ENCODE results near the gene UGT2B7.
A peak's percentile ranks its signal among the peaks of the same experiment; 100 is the strongest.
"Not testable (repeated sequence)": the region's sequence is repeated elsewhere in the genome, so short reads cannot be mapped to it uniquely, and the experiment has no call there.

The UGT2B7 gene

GRCh38 chr4:69096111-69096656 lies at the start of gene UGT2B7:
TSS of gene UGT2B7 (plus strand) at chr4:69096474. CDS start at chr4:69096521, 47 bp downstream.
- DNase-seq (ENCODE audit: low read depth, low spot score), result no peak

- no peak for DNase-seq (ENCODE audit: low read depth, low spot score)
Measured at GRCh38 chr4:69049860-69050259, 46.4 kb upstream of the UGT2B7 start.

- DNase-seq (ENCODE audit: low read depth, low spot score), result not testable (repeated sequence)
Measured at GRCh38 chr4:69050853-69051575, 45.3 kb upstream of the UGT2B7 start.

DNA sequence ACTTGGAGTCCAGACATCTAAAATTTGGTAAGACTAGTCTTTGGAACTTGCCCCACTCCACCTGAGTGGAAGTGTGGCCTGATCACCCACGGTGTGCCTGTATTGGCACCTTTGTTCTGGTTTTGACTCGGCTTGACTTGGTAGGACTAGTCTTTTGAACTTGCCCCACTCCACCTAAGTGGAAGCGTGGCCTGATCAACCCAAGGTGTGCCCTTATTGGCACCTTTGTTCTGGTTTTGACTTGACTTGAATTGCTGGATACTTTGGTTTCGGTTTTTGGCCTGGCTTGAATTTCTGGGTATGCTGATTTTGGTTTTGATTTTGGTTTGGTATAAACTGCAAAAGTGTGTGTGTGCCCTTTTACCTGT lies 44.7 kb upstream of the UGT2B7 start:
- DNase-seq (ENCODE audit: low read depth, low spot score), result no peak

- DNase-seq (ENCODE audit: low read depth, low spot score), result not testable (repeated sequence)
Measured at GRCh38 chr4:69053309-69053885, 42.9 kb upstream of the UGT2B7 start.

DNA sequence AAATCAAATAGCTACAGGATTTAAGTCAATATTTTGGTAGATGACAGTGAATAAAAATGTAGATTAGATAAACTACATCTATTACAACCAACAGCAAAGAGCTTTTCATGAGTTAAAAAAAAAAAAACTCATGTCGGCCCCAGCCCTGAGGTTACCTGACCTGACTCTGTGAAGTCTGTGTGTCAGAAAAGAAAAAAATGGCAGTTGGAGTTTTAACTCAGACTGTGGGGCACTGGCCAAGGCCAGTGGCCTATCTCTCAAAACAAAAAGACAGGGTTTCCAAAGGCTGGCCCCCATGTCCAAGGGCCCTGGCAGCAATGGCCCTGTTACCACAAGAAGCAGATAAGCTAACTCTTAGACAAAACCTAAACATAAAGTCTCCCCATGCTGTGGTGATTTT lies 42.2 kb upstream of the UGT2B7 start:
- not testable (repeated sequence) for DNase-seq (ENCODE audit: low read depth, low spot score)

- no peak for DNase-seq (ENCODE audit: low read depth, low spot score)
Measured at GRCh38 chr4:69054578-69055200, 41.6 kb upstream of the UGT2B7 start.

GRCh38 chr4:69056150-69056549 lies 40.1 kb upstream of the UGT2B7 start:
- no peak for DNase-seq (ENCODE audit: low read depth, low spot score)

DNA sequence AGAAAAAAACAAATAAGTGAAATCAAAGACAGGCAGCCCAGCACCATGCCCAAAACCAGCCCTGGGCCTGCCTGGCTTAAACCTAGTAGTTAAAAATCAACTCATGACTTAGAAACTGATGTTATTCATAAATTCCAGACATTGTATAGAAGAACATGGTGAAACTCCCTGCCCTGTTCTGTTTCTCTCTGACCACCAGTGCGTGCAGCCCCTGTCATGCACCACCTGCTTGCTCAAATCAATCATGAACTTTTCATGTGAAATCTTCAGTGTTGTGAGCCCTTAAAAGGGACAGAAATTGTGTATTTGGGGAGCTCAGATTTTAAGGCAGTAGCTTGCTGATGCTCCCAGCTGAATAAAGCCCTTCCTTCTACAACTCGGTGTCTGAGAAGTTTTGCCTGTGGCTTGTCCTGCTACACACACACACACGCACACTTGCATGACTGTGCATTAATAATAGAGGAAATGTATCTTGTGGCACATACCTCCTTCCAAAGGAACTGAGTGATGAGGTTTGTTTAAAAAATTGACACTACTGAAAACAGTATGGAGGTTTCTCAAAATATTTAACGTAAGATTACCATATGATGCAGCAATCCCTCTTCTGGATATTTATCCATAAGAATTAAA lies 39.2 kb upstream of the UGT2B7 start:
- no peak for DNase-seq (ENCODE audit: low read depth, low spot score)

DNA sequence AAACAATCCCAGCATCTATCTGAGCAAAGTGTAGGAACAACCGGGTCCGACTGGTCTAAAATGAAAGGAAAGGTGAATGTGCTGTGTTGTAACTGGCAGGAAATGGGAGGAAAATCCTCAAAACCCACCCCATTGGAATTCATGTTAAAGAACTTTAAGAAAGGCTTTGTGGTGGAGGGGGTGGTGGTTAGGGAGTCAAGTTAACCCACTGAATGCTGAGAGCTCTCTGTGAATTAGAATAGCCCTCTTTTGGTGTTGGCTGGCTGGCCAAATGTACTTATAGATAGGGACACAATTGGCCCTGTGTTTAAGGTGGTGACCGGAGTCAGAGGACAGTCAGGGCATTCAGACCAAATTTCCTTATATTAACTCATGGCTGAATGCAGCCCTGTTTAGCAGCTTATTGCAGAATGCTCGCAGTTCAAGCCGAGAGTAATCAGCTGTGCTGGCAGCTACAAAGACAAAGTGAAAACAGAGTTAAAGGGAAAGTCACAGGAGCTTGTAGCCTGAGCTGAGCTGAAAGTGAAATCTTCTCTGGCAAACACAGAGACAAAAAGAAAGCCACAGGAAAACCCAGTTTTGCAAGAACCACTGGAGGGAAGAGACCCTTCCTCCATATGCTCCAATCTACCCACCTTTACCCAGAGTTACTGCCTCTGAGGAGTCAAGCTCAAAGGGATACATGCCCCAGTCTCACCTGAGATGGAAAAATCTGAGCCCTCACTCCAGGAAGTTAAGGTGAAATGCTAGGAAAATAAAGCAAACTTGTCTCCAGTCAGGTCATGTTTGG lies 38.5 kb upstream of the UGT2B7 start:
- peak; percentile 60 for DNase-seq (ENCODE audit: low read depth, low spot score)

DNA sequence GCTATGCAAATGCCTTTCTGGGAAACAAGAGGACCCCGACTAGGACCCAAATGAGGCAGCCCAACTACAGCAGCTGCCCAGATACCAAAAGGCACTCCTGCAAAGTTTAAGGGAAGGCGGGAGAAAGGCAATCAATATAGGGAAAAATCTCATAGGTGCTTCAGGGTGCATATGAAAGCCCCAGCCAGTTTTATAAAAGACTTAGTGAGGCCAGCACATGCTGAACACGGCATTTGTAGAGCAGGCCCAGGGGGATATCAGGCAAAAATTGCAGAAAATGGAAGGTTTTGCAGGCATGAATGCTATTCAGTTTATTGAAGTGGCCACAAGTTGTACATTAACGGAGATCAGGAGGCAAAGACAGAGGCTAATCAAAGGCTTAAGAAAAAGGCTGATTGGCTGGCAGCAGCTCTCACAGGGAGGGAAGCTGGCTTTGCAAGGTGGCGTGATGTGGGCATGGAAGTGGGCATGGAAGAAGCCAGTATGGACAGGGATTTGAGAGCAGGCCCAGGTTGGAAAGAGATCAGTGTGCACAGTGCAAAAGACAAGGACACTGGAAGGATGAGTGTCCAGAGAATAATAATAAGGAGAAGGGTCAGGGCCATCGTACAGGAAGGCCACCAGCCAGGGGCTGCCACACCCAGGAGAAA lies 37.7 kb upstream of the UGT2B7 start:
- DNase-seq (ENCODE audit: low read depth, low spot score), result no peak

DNA sequence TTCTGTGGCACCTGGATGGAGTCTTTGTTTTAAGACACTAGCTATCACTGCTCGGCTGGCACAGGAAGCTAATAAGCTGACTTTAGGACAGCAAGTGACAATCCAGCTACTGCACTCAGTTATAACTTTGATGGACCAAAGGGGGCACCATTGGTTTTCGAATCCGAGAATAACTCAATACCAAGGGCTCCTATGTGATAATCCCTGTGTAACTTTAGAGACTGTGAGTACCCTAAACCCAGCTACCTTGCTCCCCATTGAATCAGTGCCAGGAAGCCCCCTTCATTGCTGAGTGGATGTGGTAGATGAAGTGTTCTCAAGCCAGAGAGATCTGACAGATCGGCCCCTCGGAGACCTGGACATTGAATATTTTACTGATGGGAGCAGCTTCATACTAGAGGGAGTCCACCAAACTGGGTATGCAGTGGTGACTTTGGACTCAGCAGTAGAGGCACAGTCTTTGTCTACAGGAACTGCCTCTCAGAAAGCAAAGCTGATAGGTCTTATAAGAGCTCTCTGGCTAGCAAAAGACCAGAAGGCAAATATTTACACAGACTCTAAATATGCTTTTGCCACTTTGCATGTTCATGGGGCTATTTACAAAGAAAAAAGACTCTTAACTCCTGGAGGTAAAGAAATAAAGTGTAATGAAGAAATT lies 35.5 kb upstream of the UGT2B7 start:
- DNase-seq (ENCODE audit: low read depth, low spot score), result no peak

- no peak for DNase-seq (ENCODE audit: low read depth, low spot score)
Measured at GRCh38 chr4:69064391-69064790, 31.9 kb upstream of the UGT2B7 start.

GRCh38 chr4:69066945-69067344 lies 29.3 kb upstream of the UGT2B7 start:
- no peak for DNase-seq (ENCODE audit: low read depth, low spot score)

- no peak for DNase-seq (ENCODE audit: low read depth, low spot score)
Measured at GRCh38 chr4:69069085-69069484, 27.2 kb upstream of the UGT2B7 start.

DNA sequence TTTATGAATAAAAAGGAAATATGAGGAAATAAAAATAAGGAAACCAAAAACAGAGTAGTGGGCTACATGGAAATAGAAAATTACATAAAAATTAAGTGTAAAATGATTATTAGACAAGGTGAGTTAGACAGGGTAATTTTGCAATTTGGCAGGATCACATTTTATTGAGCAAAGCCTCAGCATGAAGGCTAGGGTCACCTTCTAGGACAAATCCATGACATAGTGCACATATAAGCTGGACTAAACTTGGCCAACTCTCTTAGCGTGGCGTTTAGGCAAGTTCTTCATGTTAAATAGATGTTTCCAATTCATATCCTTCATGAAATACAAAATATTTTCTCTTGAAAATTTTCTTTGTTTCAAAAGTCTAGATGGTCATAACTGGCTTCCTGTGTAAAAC lies 25.7 kb upstream of the UGT2B7 start:
- DNase-seq (ENCODE audit: low read depth, low spot score), result no peak

DNA sequence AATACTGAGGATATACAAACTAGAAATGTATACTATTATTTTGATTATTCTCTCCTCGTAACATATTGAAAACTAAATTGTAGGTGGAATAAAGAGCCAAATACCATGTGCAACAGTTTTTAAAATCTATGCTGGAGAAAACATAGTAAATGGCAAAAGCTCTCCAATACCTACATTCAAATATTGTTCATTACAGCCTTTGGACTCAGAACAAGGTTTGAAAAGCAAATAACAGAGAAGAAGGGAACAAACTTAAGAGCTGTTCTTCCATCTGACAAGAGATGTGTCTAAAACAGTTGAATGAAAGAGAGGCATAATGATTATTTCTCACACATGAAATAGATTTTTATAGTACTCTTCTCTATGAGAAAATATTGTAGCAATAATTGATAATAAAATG lies 25.0 kb upstream of the UGT2B7 start:
- DNase-seq (ENCODE audit: low read depth, low spot score), result no peak

- DNase-seq (ENCODE audit: low read depth, low spot score), result no peak
Measured at GRCh38 chr4:69073375-69073774, 22.9 kb upstream of the UGT2B7 start.

DNA sequence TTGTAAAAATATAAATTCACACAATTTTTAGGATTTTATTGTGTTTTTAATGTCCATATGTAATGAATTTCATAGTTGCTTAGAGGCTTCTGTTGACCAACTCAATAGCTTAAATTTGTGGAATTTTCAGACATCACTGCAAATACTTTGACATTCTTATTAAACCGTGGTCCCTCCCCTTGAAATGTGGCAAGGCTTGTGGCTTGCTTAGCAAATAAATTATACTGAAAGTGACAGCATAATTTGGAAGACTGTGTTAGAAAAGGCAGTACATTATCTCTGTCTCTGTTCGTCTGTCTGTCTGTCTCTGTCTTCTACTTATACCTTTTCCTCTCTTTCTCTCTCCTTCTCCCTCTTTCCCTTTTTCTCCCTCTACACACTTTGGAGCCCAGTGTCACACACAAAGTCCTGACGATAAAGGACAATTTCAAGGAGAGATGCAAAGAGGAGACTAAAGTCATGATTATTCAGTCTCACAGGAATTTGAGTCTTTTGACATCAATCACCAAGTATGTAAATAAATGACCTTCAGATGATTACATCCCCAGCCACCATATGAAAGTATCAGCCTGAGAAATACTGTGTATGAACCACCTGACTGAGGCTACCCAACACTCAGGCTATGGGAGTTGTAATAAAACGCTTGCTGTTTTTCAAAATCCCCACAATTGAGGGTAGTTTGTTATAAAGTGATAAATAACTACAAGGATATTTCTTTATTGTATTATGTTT lies 21.0 kb upstream of the UGT2B7 start:
- DNase-seq (ENCODE audit: low read depth, low spot score), result no peak

GRCh38 chr4:69078852-69079251 lies 17.4 kb upstream of the UGT2B7 start:
- DNase-seq (ENCODE audit: low read depth, low spot score), result no peak

All from iPS DF 19.7 (cell line).